Measurements from ENCODE around the gene SWAP70.
A peak's percentile ranks its signal among the peaks of the same experiment; 100 is the strongest.

SWAP70 gene

DNA sequence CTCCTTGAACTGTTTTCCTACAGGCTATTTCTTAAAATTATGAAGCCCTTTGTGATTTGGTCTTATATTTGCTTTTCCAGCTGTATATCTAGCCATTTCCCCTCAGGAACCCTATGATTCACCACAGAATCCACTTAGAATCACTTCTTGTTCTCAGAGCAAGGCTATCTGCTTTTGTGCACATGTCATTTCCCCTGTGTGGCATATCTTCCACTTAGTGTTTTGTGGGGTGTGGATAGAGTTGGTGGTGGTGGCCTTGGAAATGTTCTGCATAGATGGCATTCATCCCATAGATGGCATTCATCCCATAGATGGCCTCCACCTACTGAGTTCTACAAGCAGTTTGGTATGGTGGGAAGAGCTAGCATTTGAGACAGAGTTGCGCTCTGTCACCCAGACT lies 44.7 kb downstream of the SWAP70 start:
- H3K27ac ChIP-seq (ENCODE audit: low read depth, low read length, severe bottlenecking): no peak overlapping the region
- H3K4me1 ChIP-seq (ENCODE audit: control insufficient read depth, insufficient read depth, low read length, poor library complexity, severe bottlenecking): peaks cover 3% of the 10 kb centered on the region
- H3K9me3 ChIP-seq (ENCODE audit: control insufficient read depth, low read length): no peaks in the 10 kb centered on the region
- H3K4me3 ChIP-seq (ENCODE audit: extremely low read depth, insufficient read depth, low read length, poor library complexity, severe bottlenecking): no peak overlapping the region
- WGBS, 2 experiments (ENCODE audit: insufficient coverage in 2 of 2): 100% methylated on average over 1 of the region's 1 CpG; no CpG with 5 or more reads in 1 of the 2 experiments
- peaks cover 14% of the 10 kb centered on the region for H3K36me3 ChIP-seq (ENCODE audit: control insufficient read depth, insufficient read depth, low read length)

DNA sequence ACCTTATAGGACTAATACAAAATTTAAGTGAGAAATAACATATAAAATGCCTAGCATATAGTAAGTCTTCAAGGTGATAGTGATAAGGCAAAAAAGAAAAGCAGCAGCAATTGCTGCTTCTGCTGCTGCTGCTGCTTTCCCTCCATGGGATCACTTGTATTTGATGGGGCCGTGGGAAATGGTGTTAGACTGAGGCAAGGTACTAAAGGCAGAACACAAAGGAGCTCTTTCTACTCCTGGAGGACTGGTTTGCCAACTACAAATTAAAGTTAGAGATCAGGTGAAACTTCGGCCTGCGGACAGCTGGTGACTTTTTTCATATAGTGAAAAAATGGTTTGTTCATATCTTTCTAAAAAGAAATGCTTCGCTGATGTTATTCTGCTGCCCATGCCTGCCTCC lies 46.3 kb downstream of the SWAP70 start:
- 67 to 97% methylated on average over 1 to 3 of the region's 4 CpGs for WGBS, 2 experiments (ENCODE audit: insufficient coverage in 2 of 2)
- Histone ChIP-seq H3K4me1 (ENCODE audit: control insufficient read depth, insufficient read depth, low read length, poor library complexity, severe bottlenecking) (peaks cover 3% of the 10 kb centered on the region), H3K36me3 (ENCODE audit: control insufficient read depth, insufficient read depth, low read length) (peaks cover 21% of the 10 kb centered on the region), H3K27ac (ENCODE audit: low read depth, low read length, severe bottlenecking) (no peak overlapping the region), H3K4me3 (ENCODE audit: extremely low read depth, insufficient read depth, low read length, poor library complexity, severe bottlenecking) (no peak overlapping the region), H3K9me3 (ENCODE audit: control insufficient read depth, low read length) (no peaks in the 10 kb centered on the region)

GRCh38 chr11:9710852-9711251 lies 47.0 kb downstream of the SWAP70 start:
- H3K27ac ChIP-seq (ENCODE audit: low read depth, low read length, severe bottlenecking): peak overlapping the region; percentile 41
- 100% methylated on average over 1 of the region's 1 CpG for WGBS, 2 experiments (ENCODE audit: insufficient coverage in 2 of 2)

DNA sequence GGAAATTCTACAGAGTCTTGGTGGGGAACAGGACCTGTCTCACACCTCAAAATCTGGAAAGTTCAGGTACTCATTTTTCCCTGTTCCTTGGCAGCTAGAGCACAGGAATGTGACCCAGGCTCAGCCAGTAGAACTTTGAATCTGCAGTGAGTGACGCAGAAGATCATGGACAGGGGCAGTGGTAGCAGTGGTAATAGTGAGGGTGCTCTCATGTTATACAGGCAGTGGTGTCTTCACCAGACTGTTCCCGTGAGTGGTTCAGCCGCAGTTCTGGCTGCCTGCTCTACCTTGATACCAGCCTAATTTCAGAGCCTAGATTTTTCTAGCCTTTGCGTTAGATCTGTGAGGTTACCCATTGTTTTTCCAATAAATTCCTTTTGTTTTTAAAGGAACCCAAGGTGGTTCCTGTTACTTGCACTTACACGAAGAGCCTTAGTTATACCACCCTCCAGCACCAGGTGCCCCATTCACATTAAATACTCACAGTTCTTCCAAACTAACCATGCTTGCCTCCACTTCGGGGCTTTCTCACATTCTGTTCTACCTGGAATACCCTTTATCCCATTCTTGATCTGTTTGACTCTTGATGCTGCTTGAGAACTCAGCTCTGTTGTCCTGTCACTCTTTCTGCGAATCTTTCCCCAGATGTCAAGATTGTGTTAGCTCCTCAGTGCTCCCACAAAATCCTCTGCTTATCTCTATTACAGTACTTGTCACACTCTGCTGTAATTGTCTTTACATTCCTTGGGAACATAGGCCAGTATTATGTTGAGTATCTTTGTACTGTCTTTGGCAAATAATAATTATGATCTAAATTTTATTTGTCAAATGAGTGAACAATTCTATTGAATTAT lies 47.8 kb downstream of the SWAP70 start:
- WGBS, 2 experiments (ENCODE audit: insufficient coverage in 2 of 2): 78 to 80% methylated on average over 7 of the region's 7 CpGs
- Histone ChIP-seq H3K4me3 (ENCODE audit: extremely low read depth, insufficient read depth, low read length, poor library complexity, severe bottlenecking) (no peak overlapping the region), H3K9me3 (ENCODE audit: control insufficient read depth, low read length) (no peaks in the 10 kb centered on the region), H3K36me3 (ENCODE audit: control insufficient read depth, insufficient read depth, low read length) (peaks cover 35% of the 10 kb centered on the region), H3K4me1 (ENCODE audit: control insufficient read depth, insufficient read depth, low read length, poor library complexity, severe bottlenecking) (peaks cover 3% of the 10 kb centered on the region), H3K27ac (ENCODE audit: low read depth, low read length, severe bottlenecking) (peak overlapping the region; percentile 41)

More at GRCh38 chr11:9710852-9711251, 47.0 kb downstream of the SWAP70 start:
- H3K9me3 ChIP-seq (ENCODE audit: control insufficient read depth, low read length): no peaks in the 10 kb centered on the region
- peaks cover 3% of the 10 kb centered on the region for H3K4me1 ChIP-seq (ENCODE audit: control insufficient read depth, insufficient read depth, low read length, poor library complexity, severe bottlenecking)
- peaks cover 27% of the 10 kb centered on the region for H3K36me3 ChIP-seq (ENCODE audit: control insufficient read depth, insufficient read depth, low read length)
- H3K4me3 ChIP-seq (ENCODE audit: extremely low read depth, insufficient read depth, low read length, poor library complexity, severe bottlenecking): no peak overlapping the region

DNA sequence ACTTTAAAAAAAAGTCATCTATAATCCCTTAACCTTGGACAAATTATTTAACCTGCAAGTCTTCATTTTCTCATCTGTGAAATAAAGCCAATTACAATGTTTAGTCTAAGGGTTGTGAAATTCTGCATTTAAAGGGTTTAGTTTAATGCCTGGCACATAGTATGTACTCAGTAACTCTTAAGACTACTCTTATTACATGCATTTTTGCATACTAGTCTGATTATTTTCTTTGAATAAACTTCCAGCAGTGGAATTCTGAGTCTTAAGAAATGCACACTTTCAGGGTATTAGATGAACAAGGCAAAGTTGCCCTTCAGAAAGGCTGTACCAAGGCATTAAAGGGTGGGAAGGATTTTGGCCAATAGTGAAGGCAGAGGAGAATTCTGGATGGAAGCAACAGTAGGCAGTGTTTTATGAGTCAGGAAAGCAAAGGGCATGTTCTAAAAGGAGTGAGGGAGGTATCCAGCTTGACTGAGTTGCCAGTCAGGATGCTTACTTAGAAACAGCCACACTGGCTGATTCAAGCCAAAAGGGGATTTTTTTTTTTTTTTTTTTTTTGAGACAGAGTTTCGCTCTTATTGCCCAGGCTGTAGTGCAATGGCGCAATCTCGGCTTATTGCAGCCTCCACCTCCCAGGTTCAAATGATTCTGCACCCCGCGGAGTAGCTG lies 50.5 kb downstream of the SWAP70 start:
- Histone ChIP-seq H3K4me3 (ENCODE audit: extremely low read depth, insufficient read depth, low read length, poor library complexity, severe bottlenecking) (no peak overlapping the region), H3K9me3 (ENCODE audit: control insufficient read depth, low read length) (no peaks in the 10 kb centered on the region), H3K4me1 (ENCODE audit: control insufficient read depth, insufficient read depth, low read length, poor library complexity, severe bottlenecking) (no peaks in the 10 kb centered on the region), H3K36me3 (ENCODE audit: control insufficient read depth, insufficient read depth, low read length) (peaks cover 35% of the 10 kb centered on the region), H3K27ac (ENCODE audit: low read depth, low read length, severe bottlenecking) (no peak overlapping the region)
- WGBS, 2 experiments (ENCODE audit: insufficient coverage in 2 of 2): 70 to 94% methylated on average over 3 of the region's 5 CpGs

- Histone ChIP-seq H3K9me3 (ENCODE audit: control insufficient read depth, low read length) (no peaks in the 10 kb centered on the region), H3K4me3 (ENCODE audit: extremely low read depth, insufficient read depth, low read length, poor library complexity, severe bottlenecking) (no peak overlapping the region), H3K27ac (ENCODE audit: low read depth, low read length, severe bottlenecking) (no peak overlapping the region), H3K4me1 (ENCODE audit: control insufficient read depth, insufficient read depth, low read length, poor library complexity, severe bottlenecking) (no peaks in the 10 kb centered on the region), H3K36me3 (ENCODE audit: control insufficient read depth, insufficient read depth, low read length) (peaks cover 43% of the 10 kb centered on the region)
- 77 to 79% methylated on average over 4 of the region's 4 CpGs for WGBS, 2 experiments (ENCODE audit: insufficient coverage in 2 of 2)
Measured at GRCh38 chr11:9716275-9717039, 52.6 kb downstream of the SWAP70 start.

DNA sequence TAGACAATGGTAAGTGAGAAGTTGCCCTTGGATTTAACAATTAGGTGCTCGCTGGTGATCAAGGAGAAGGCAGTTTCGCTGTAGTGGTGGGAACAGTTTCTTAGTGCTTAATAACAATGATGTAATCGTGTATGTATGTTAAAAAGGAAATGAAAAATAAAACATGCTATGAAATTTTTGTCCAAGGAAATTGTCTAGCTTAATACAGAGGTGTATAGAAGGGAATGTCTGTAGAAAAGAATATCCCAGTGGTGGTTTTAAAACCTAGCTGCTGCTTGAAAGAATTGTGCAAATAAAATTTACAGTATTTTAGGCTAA lies 53.1 kb downstream of the SWAP70 start:
- Histone ChIP-seq H3K9me3 (ENCODE audit: control insufficient read depth, low read length) (no peaks in the 10 kb centered on the region), H3K4me1 (ENCODE audit: control insufficient read depth, insufficient read depth, low read length, poor library complexity, severe bottlenecking) (no peaks in the 10 kb centered on the region), H3K4me3 (ENCODE audit: extremely low read depth, insufficient read depth, low read length, poor library complexity, severe bottlenecking) (no peak overlapping the region), H3K27ac (ENCODE audit: low read depth, low read length, severe bottlenecking) (no peak overlapping the region), H3K36me3 (ENCODE audit: control insufficient read depth, insufficient read depth, low read length) (peaks cover 45% of the 10 kb centered on the region)
- WGBS, 2 experiments (ENCODE audit: insufficient coverage in 2 of 2): 96 to 98% methylated on average over 3 of the region's 3 CpGs

- no peaks in the 10 kb centered on the region for H3K9me3 ChIP-seq (ENCODE audit: control insufficient read depth, low read length)
- peaks cover 47% of the 10 kb centered on the region for H3K36me3 ChIP-seq (ENCODE audit: control insufficient read depth, insufficient read depth, low read length)
- WGBS, 2 experiments (ENCODE audit: insufficient coverage in 2 of 2): 83 to 96% methylated on average over 2 of the region's 2 CpGs
Measured at GRCh38 chr11:9717719-9718118, 53.8 kb downstream of the SWAP70 start.

GRCh38 chr11:9718147-9718546 lies 54.3 kb downstream of the SWAP70 start:
- Histone ChIP-seq H3K4me1 (ENCODE audit: control insufficient read depth, insufficient read depth, low read length, poor library complexity, severe bottlenecking) (no peaks in the 10 kb centered on the region), H3K27ac (ENCODE audit: low read depth, low read length, severe bottlenecking) (no peak overlapping the region), H3K36me3 (ENCODE audit: control insufficient read depth, insufficient read depth, low read length) (peaks cover 46% of the 10 kb centered on the region), H3K9me3 (ENCODE audit: control insufficient read depth, low read length) (no peaks in the 10 kb centered on the region), H3K4me3 (ENCODE audit: extremely low read depth, insufficient read depth, low read length, poor library complexity, severe bottlenecking) (no peak overlapping the region)

More at GRCh38 chr11:9717719-9718118, 53.8 kb downstream of the SWAP70 start:
- Histone ChIP-seq H3K27ac (ENCODE audit: low read depth, low read length, severe bottlenecking) (no peak overlapping the region), H3K4me3 (ENCODE audit: extremely low read depth, insufficient read depth, low read length, poor library complexity, severe bottlenecking) (no peak overlapping the region), H3K4me1 (ENCODE audit: control insufficient read depth, insufficient read depth, low read length, poor library complexity, severe bottlenecking) (no peaks in the 10 kb centered on the region)

GRCh38 chr11:9719566-9720289 lies 55.9 kb downstream of the SWAP70 start:
- no peaks in the 10 kb centered on the region for H3K9me3 ChIP-seq (ENCODE audit: control insufficient read depth, low read length)
- WGBS, 2 experiments (ENCODE audit: insufficient coverage in 2 of 2): 69 to 100% methylated on average over 2 to 3 of the region's 4 CpGs
- H3K4me1 ChIP-seq (ENCODE audit: control insufficient read depth, insufficient read depth, low read length, poor library complexity, severe bottlenecking): no peaks in the 10 kb centered on the region

More at GRCh38 chr11:9719566-9720289, 55.9 kb downstream of the SWAP70 start:
- Histone ChIP-seq H3K4me3 (ENCODE audit: extremely low read depth, insufficient read depth, low read length, poor library complexity, severe bottlenecking) (no peak overlapping the region), H3K36me3 (ENCODE audit: control insufficient read depth, insufficient read depth, low read length) (peaks cover 34% of the 10 kb centered on the region), H3K27ac (ENCODE audit: low read depth, low read length, severe bottlenecking) (no peak overlapping the region)
